GM23338 (cell line): ENCODE results near the gene ADCY7. TPM values are rescaled to one million over a fixed set of nuclear protein-coding genes. Genes with fewer than 3 reads are reported as not detected.

ENCODE experiments used
- ATAC-seq: fragments of 200-7000 bp; cut with Tn5 transposase; 3 replicates; pipeline ENCODE4 v1.9.1; 2020
- DNase-seq: peaks from one replicate; pipeline ENCODE4 v3.0.0-alpha.2; 2015; ENCODE audit warnings: low spot score
- H2AFZ ChIP-seq: fragments of 200-600 bp; sonication (generic); 2 replicates; pipeline ENCODE4 v1.8.0; 2016; ENCODE audit warnings: antibody characterized with exemption, mild to moderate bottlenecking, moderate library complexity
- H3F3A ChIP-seq: fragments of 200-600 bp; sonication (generic); replicated peaks from 2 replicates; pipeline ENCODE4 v1.8.0; 2017; ENCODE audit warnings: antibody characterized with exemption, mixed run types, low read depth
- H3K27ac ChIP-seq: fragments of 200-600 bp; sonication (generic); 2 replicates; pipeline ENCODE4 v1.6.1; 2016; ENCODE audit warnings: low read depth
- H3K27me3 ChIP-seq: fragments of 200-600 bp; sonication (generic); 2 replicates; pipeline ENCODE4 v1.8.0; 2016; ENCODE audit warnings: mild to moderate bottlenecking, mixed run types, moderate library complexity; ENCODE audit not compliant: insufficient read depth
- H3K36me3 ChIP-seq: fragments of 200-600 bp; sonication (generic); 2 replicates; pipeline ENCODE4 v1.8.0; 2016; ENCODE audit warnings: mild to moderate bottlenecking; ENCODE audit not compliant: insufficient read depth
- H3K4me1 ChIP-seq: fragments of 200-600 bp; sonication (generic); 2 replicates; pipeline ENCODE4 v1.8.0; 2016; ENCODE audit warnings: mild to moderate bottlenecking, moderate library complexity; ENCODE audit not compliant: insufficient read depth
- H3K4me2 ChIP-seq: fragments of 200-600 bp; sonication (generic); 2 replicates; pipeline ENCODE4 v1.7.1; 2017; ENCODE audit warnings: mixed run types
- H3K4me3 ChIP-seq: fragments of 200-600 bp; sonication (generic); 2 replicates; pipeline ENCODE4 v1.6.1; 2016; ENCODE audit warnings: mixed run types
- H3K79me2 ChIP-seq: fragments of 200-600 bp; sonication (generic); replicated peaks from 2 replicates; pipeline ENCODE4 v1.8.0; 2017; ENCODE audit warnings: mild to moderate bottlenecking; ENCODE audit not compliant: insufficient read depth
- H3K9me2 ChIP-seq: fragments of 200-600 bp; sonication (generic); 2 replicates; pipeline ENCODE4 v1.8.0; 2017; ENCODE audit not compliant: insufficient read depth
- H4K20me1 ChIP-seq: fragments of 200-600 bp; sonication (generic); replicated peaks from 2 replicates; pipeline ENCODE4 v1.8.0; 2017; ENCODE audit warnings: mild to moderate bottlenecking; ENCODE audit not compliant: insufficient read depth
- H3K27ac Mint-ChIP-seq: 2 replicates; pipeline ENCODE4 v1.8.0; 2020; ENCODE audit warnings: inconsistent platforms, mild to moderate bottlenecking, moderate library complexity, mixed read lengths
- H3K27me3 Mint-ChIP-seq: 3 replicates; pipeline ENCODE4 v1.8.0; 2022; ENCODE audit warnings: low read depth, mild to moderate bottlenecking, moderate library complexity, mixed read lengths, inconsistent platforms; ENCODE audit not compliant: insufficient read depth, poor library complexity
- H3K36me3 Mint-ChIP-seq: 3 replicates; pipeline ENCODE4 v1.8.0; 2021; ENCODE audit warnings: low read depth, mild to moderate bottlenecking, inconsistent platforms, moderate library complexity, mixed read lengths
- H3K4me1 Mint-ChIP-seq: 3 replicates; pipeline ENCODE4 v1.8.0; 2020; ENCODE audit warnings: mild to moderate bottlenecking, inconsistent platforms, mixed read lengths
- H3K4me3 Mint-ChIP-seq: 3 replicates; pipeline ENCODE4 v1.8.0; 2021; ENCODE audit warnings: moderate library complexity, mild to moderate bottlenecking, inconsistent platforms, mixed read lengths
- H3K9me3 Mint-ChIP-seq: 3 replicates; pipeline ENCODE4 v1.8.0; 2020; ENCODE audit warnings: moderate library complexity, mild to moderate bottlenecking, inconsistent platforms, mixed read lengths
- NANOG ChIP-seq: IDR thresholded peaks from 2 replicates; pipeline ENCODE4 v1.6.1; 2016; ENCODE audit warnings: antibody characterized with exemption, borderline replicate concordance
- POLR2AphosphoS5 ChIP-seq: IDR thresholded peaks from 2 replicates; pipeline ENCODE4 v1.6.1; 2016; ENCODE audit warnings: antibody characterized with exemption, low read depth
- REST ChIP-seq: IDR thresholded peaks from one replicate; pipeline ENCODE4 v1.6.1; 2018; ENCODE audit warnings: antibody characterized with exemption; ENCODE audit not compliant: unreplicated experiment
- polyA plus RNA-seq: library from polyadenylated mRNA; unstranded; fragments of >200 nt; fragmentation: Nextera tagmentation; extraction: Ambion mirVana; gene quantifications from 2 replicates; pipeline ENCODE4 v1.2.1, GENCODE V29; 2016
- total RNA-seq: library from RNA; depleted of rRNA; stranded (reverse); fragments of >200 nt; shearing (Covaris generic); gene quantifications from 2 replicates; pipeline ENCODE4 v1.2.3, GENCODE V29; 2014
- TF ChIP-seq, protein P1 (sequence below): IDR thresholded peaks from 2 replicates; pipeline ENCODE4 v1.6.1; 2016; ENCODE audit warnings: antibody characterized with exemption

The ADCY7 gene
- total and polyA plus RNA-seq, 2 experiments from 2014 or later, result 2.4 to 10.5 TPM

GRCh38 chr16:50285406-50286003 lies 19.2 kb downstream of the ADCY7 start:
- no peaks in the 10 kb centered on the region; the same call in 2 of the 3 replicates for H3K36me3 Mint-ChIP-seq
- H3K4me2 ChIP-seq, result no peak overlapping the region
- no peak overlapping the region for H3K4me3 ChIP-seq
- H3K9me3 Mint-ChIP-seq, result peaks cover 4% of the 10 kb centered on the region; the same call in 1 of the 3 replicates
- no peak overlapping the region for H2AFZ ChIP-seq
- no peaks in the 10 kb centered on the region for H3F3A ChIP-seq
- H3K4me3 Mint-ChIP-seq, result no peak overlapping the region
- H3K9me2 ChIP-seq, result no peaks in the 10 kb centered on the region
- no peak overlapping the region for H3K27ac Mint-ChIP-seq
- H3K27me3 Mint-ChIP-seq, result peaks cover 2% of the 10 kb centered on the region
- DNase-seq (no peak), ATAC-seq (no peak)
- H3K27me3 ChIP-seq, result no peaks in the 10 kb centered on the region
- no peaks in the 10 kb centered on the region for H3K79me2 ChIP-seq
- no peak overlapping the region for H3K27ac ChIP-seq
- TF ChIP-seq NANOG, result no peak
- TF ChIP-seq REST, result no peak
- TF ChIP-seq, protein P1, sequence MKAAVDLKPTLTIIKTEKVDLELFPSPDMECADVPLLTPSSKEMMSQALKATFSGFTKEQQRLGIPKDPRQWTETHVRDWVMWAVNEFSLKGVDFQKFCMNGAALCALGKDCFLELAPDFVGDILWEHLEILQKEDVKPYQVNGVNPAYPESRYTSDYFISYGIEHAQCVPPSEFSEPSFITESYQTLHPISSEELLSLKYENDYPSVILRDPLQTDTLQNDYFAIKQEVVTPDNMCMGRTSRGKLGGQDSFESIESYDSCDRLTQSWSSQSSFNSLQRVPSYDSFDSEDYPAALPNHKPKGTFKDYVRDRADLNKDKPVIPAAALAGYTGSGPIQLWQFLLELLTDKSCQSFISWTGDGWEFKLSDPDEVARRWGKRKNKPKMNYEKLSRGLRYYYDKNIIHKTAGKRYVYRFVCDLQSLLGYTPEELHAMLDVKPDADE, result no peak
- TF ChIP-seq POLR2AphosphoS5, result no peak
- peaks cover 6% of the 10 kb centered on the region; the same call in 2 of the 3 replicates for H3K4me1 Mint-ChIP-seq
- no peaks in the 10 kb centered on the region for H3K4me1 ChIP-seq
- no peaks in the 10 kb centered on the region for H4K20me1 ChIP-seq
- H3K36me3 ChIP-seq, result no peaks in the 10 kb centered on the region

- Mint-ChIP-seq H3K27ac (no peak overlapping the region), H3K9me3 (peaks cover 4% of the 10 kb centered on the region; the same call in 1 of the 3 replicates), H3K27me3 (no peaks in the 10 kb centered on the region), H3K4me1 (peaks cover 6% of the 10 kb centered on the region; the same call in 2 of the 3 replicates), H3K36me3 (no peaks in the 10 kb centered on the region; the same call in 2 of the 3 replicates), H3K4me3 (no peak overlapping the region)
- H3K27me3 ChIP-seq, result no peaks in the 10 kb centered on the region
- H4K20me1 ChIP-seq, result no peaks in the 10 kb centered on the region
- no peak overlapping the region for H3K4me3 ChIP-seq
- H3K4me1 ChIP-seq, result no peaks in the 10 kb centered on the region
- DNase-seq (no peak), ATAC-seq (no peak)
- H3K27ac ChIP-seq, result no peak overlapping the region
- no peaks in the 10 kb centered on the region for H3K36me3 ChIP-seq
- no peaks in the 10 kb centered on the region for H3K79me2 ChIP-seq
- H3K9me2 ChIP-seq, result no peaks in the 10 kb centered on the region
- no peak overlapping the region for H3K4me2 ChIP-seq
- H3F3A ChIP-seq, result no peaks in the 10 kb centered on the region
- no peak for TF ChIP-seq POLR2AphosphoS5
- TF ChIP-seq, protein P1, result no peak
- no peak overlapping the region for H2AFZ ChIP-seq
These were observed 20.3 kb downstream of the ADCY7 start for GRCh38 chr16:50286681-50287080.
